Measurements from ENCODE around the gene AP1M1. TPM values are rescaled to one million over a fixed set of nuclear protein-coding genes. Genes with fewer than 3 reads are reported as not detected.
A peak's percentile ranks its signal among the peaks of the same experiment; 100 is the strongest.

The AP1M1 gene
- total RNA-seq, 4 donors from 2014 or later = 68.2 to 119 (median 73.5) TPM

GRCh38 chr19:16289594-16289993 lies 91.9 kb downstream of the AP1M1 start:
- no peak for ATAC-seq
- H3K4me1 ChIP-seq = peaks cover 23 to 34% of the 10 kb centered on the region in 2 donors
- no peaks in the 10 kb centered on the region for H3K36me3 ChIP-seq
- TF ChIP-seq POLR2A (IDR thresholded peaks at IDR 0.05) = no peak
- TF ChIP-seq, protein P1, sequence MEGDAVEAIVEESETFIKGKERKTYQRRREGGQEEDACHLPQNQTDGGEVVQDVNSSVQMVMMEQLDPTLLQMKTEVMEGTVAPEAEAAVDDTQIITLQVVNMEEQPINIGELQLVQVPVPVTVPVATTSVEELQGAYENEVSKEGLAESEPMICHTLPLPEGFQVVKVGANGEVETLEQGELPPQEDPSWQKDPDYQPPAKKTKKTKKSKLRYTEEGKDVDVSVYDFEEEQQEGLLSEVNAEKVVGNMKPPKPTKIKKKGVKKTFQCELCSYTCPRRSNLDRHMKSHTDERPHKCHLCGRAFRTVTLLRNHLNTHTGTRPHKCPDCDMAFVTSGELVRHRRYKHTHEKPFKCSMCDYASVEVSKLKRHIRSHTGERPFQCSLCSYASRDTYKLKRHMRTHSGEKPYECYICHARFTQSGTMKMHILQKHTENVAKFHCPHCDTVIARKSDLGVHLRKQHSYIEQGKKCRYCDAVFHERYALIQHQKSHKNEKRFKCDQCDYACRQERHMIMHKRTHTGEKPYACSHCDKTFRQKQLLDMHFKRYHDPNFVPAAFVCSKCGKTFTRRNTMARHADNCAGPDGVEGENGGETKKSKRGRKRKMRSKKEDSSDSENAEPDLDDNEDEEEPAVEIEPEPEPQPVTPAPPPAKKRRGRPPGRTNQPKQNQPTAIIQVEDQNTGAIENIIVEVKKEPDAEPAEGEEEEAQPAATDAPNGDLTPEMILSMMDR (IDR thresholded peaks at IDR 0.05 in 4 of 5, conservative IDR thresholded peaks at IDR 0.05 in 1 of 5) = no peak
- intact Hi-C loops (cut with DNase I; ENCODE audit: low total_unique reads) = no loop called here
- in situ Hi-C loops (cut with MboI; ENCODE audit: low sequenced_read_pairs in 4 of 4) = no loop called here
- DNase-seq = no peak
- H3K4me3 ChIP-seq = no peak overlapping the region
- H3K27ac ChIP-seq = peak overlapping the region in 3 of 4 donors; percentile 77 to 89 (median 84)
- no peaks in the 10 kb centered on the region for H3K9me3 ChIP-seq
- no peaks in the 10 kb centered on the region for H3K27me3 ChIP-seq

DNA sequence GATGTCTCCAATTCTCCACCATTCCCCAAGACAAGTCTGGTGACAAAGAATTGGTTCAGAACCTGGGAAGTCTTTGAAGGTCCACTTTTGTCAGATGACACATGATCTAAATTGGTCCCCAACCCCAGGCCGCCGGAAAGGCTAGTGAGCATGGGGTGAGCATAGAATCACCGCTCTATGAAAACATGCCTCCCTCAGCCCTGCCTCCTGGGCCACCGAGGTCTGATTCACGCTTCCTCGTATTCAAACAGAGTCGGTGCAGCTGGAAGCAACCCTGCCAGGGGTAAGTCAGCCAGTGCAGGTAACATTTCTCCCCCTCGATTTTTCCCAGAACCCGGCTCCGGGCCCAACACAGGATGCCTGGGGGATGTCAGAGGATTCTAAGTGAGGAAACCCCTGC lies 93.0 kb downstream of the AP1M1 start:
- ATAC-seq = no peak
- Histone ChIP-seq H3K27ac (peak overlapping the region; percentile 23 to 89 (median 80)), H3K27me3 (no peaks in the 10 kb centered on the region), H3K9me3 (no peaks in the 10 kb centered on the region), H3K4me3 (no peak overlapping the region), H3K4me1 (peaks cover 23 to 34% of the 10 kb centered on the region in 2 donors), H3K36me3 (no peaks in the 10 kb centered on the region)
- in situ Hi-C loops (cut with MboI; ENCODE audit: low sequenced_read_pairs in 4 of 4) (no loop called here), intact Hi-C loops (cut with DNase I; ENCODE audit: low total_unique reads) (no loop called here)
- TF ChIP-seq, protein P1 (IDR thresholded peaks at IDR 0.05 in 4 of 5, conservative IDR thresholded peaks at IDR 0.05 in 1 of 5) = no peak
- peak in 1 of 2 donors; percentile 32 for TF ChIP-seq POLR2A (IDR thresholded peaks at IDR 0.05)
- DNase-seq = no peak

- TF ChIP-seq, protein P1 (IDR thresholded peaks at IDR 0.05 in 4 of 5, conservative IDR thresholded peaks at IDR 0.05 in 1 of 5) = no peak
- TF ChIP-seq POLR2A (IDR thresholded peaks at IDR 0.05) = peak in 1 of 2 donors; percentile 44
- Histone ChIP-seq H3K27ac (peak overlapping the region; percentile 77 to 89 (median 81)), H3K9me3 (no peaks in the 10 kb centered on the region), H3K27me3 (no peaks in the 10 kb centered on the region), H3K36me3 (no peaks in the 10 kb centered on the region), H3K4me3 (peak overlapping the region; percentile 35 to 61 (median 35)), H3K4me1 (peaks cover 14 to 25% of the 10 kb centered on the region in 2 donors)
- in situ Hi-C loops (cut with MboI; ENCODE audit: low sequenced_read_pairs in 4 of 4) = no loop called here
- intact Hi-C loops (cut with DNase I; ENCODE audit: low total_unique reads) = no loop called here
- DNase-seq = peak; percentile 58 to 75
- ATAC-seq = peak; percentile 77 to 78
Measured at GRCh38 chr19:16293118-16294091, 95.7 kb downstream of the AP1M1 start.

GRCh38 chr19:16295057-16295456 lies 97.3 kb downstream of the AP1M1 start:
- intact Hi-C loops (cut with DNase I; ENCODE audit: low total_unique reads) = no loop called here
- Histone ChIP-seq H3K4me3 (no peak overlapping the region), H3K27ac (no peak overlapping the region), H3K36me3 (no peaks in the 10 kb centered on the region), H3K9me3 (no peaks in the 10 kb centered on the region), H3K4me1 (peaks cover 14 to 25% of the 10 kb centered on the region in 2 donors), H3K27me3 (no peaks in the 10 kb centered on the region)
- DNase-seq (no peak), ATAC-seq (no peak)
- TF ChIP-seq, protein P1 (IDR thresholded peaks at IDR 0.05 in 4 of 5, conservative IDR thresholded peaks at IDR 0.05 in 1 of 5) = no peak
- no peak for TF ChIP-seq POLR2A (IDR thresholded peaks at IDR 0.05)
- in situ Hi-C loops (cut with MboI; ENCODE audit: low sequenced_read_pairs in 4 of 4) = no loop called here

Other genes with a start within 250 kb of the AP1M1 start
- not detected for gene OR10H4, start 248.9 kb upstream of the AP1M1 start, total RNA-seq
- 10 to 100 TPM; 21.8 to 62.8 (median 44.1) TPM for gene TPM4, start 121.4 kb upstream of the AP1M1 start, total RNA-seq
- gene RAB8A, start 86.0 kb upstream of the AP1M1 start, total RNA-seq = 10 to 100 TPM in 1 of 4 donors, 1 to 10 TPM in 3; 8.3 to 12.1 (median 9.2) TPM
- gene HSH2D, start 54.2 kb upstream of the AP1M1 start, total RNA-seq = not detected
- gene CIB3, start 24.4 kb upstream of the AP1M1 start, total RNA-seq = not detected
- 10 to 100 TPM; 57.2 to 72.3 (median 63.6) TPM for gene FAM32A, start 12.5 kb upstream of the AP1M1 start, total RNA-seq
- gene KLF2, start 126.9 kb downstream of the AP1M1 start, total RNA-seq = 10 to 100 TPM in 3 of 4 donors, 1 to 10 TPM in 1; 6.8 to 45.6 (median 32.0) TPM

All from gastrocnemius medialis (tissue), 4 donors.